Upper lobe of left lung (tissue), 6 donors: ENCODE results near the gene SLC8A3. TPM values are rescaled to one million over a fixed set of nuclear protein-coding genes. Genes with fewer than 3 reads are reported as not detected.

Experiments used
- ATAC-seq, 2 donors: fragments of 200-7000 bp; cut with Tn5 transposase; one replicate each; pipeline ENCODE4 v1.9.1; 2022; ENCODE audit warnings: mild to moderate bottlenecking in 2 of 2, moderate library complexity in 2 of 2; ENCODE audit not compliant: low FRiP score in 2 of 2
- DNase-seq, 2 donors: peaks; one replicate each; pipeline ENCODE4 v3.0.0-alpha.2; 2019 to 2020
- H3K27ac ChIP-seq, 4 donors: fragments of 200-600 bp; sonication (generic); one replicate each; pipeline ENCODE4 v1.5.1; 2016 to 2019
- H3K27me3 ChIP-seq, 4 donors: fragments of 200-600 bp; sonication (generic); one replicate each; pipeline ENCODE4 v1.5.1; 2017 to 2019
- H3K36me3 ChIP-seq, 4 donors: fragments of 200-600 bp; sonication (generic); one replicate each; pipeline ENCODE4 v1.5.1; 2016 to 2019
- H3K4me1 ChIP-seq, 4 donors: fragments of 200-600 bp; sonication (generic); one replicate each; pipeline ENCODE4 v1.5.1; 2018 to 2019
- H3K4me3 ChIP-seq, 4 donors: fragments of 200-600 bp; sonication (generic); one replicate each; pipeline ENCODE4 v1.5.1; 2017 to 2019; ENCODE audit warnings: mild to moderate bottlenecking in 2 of 4, moderate library complexity in 1 of 4
- H3K9me3 ChIP-seq, 4 donors: fragments of 200-600 bp; sonication (generic); one replicate each; pipeline ENCODE4 v1.5.1; 2018 to 2019
- CTCF ChIP-seq, 6 experiments: fragments of 450-650 bp in 4 of 6; fragments of 200-600 bp in 2 of 6; sonication (generic) in 2 of 6; IDR thresholded peaks; one replicate each; pipeline ENCODE4 v1.5.1; 2016 to 2019; ENCODE audit warnings: antibody characterized with exemption in 6 of 6
- EP300 ChIP-seq, 4 donors: sonication (generic); formaldehyde crosslinking; IDR thresholded peaks; one replicate each; pipeline ENCODE4 v1.5.1; 2017; ENCODE audit warnings: antibody characterized with exemption in 4 of 4, control low read depth in 2 of 4
- POLR2A ChIP-seq, 4 donors: fragments of 450-650 bp; IDR thresholded peaks; one replicate each; pipeline ENCODE4 v1.5.1; 2016 to 2017; ENCODE audit warnings: antibody characterized with exemption in 4 of 4, mild to moderate bottlenecking in 2 of 4
- POLR2AphosphoS5 ChIP-seq, 2 donors: sonication (generic); formaldehyde crosslinking; IDR thresholded peaks; one replicate each; pipeline ENCODE4 v1.5.1; 2017; ENCODE audit warnings: antibody characterized with exemption in 2 of 2
- WGBS, 2 donors: methylation state at CpG; one replicate each; pipeline ENCODE4 v1.1.5; 2017 to 2018; 5-methylcytosine and 5-hydroxymethylcytosine counted together
- total RNA-seq, 6 donors: library from RNA; depleted of rRNA in 4 of 6; stranded (reverse); fragments of >200 nt in 4 of 6; gene quantifications; one replicate each; pipeline versions ENCODE4 v1.1.0 to v1.2.1, GENCODE V29; 2016 to 2021
- donor health status: DM: no; HTN: no; CAD: no; lungs with moderate emphysema.
- donor health status: DM: no; HTN: yes; CAD: no; lungs with severe emphysema.

The SLC8A3 gene
- total RNA-seq, 6 donors from 2014 or later, result 0.49 to 1.4 (median 1.0) TPM

DNA sequence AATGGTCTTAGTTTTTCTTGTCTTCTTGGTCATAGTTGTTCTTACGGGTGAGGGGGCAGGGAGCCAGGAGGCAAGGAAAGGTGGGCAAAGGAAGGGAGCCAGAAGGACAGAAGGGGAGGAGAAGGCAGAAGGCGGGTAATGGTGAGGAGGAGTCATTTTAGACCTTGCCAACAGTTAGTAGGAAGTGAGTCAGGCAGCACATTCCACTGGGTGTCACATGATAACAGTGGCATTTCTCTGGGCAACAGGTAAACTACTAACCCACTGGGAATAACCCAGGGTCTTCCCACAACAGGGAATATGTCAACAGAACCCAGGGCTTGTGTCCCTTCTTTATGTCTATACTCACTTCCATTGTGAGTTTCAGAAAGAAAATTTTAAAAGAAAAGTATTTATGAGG lies 127.6 kb downstream of the SLC8A3 start:
- ATAC-seq (no peak), DNase-seq (no peak)
- H3K36me3 ChIP-seq, result no peaks in the 10 kb centered on the region
- no peak for TF ChIP-seq POLR2AphosphoS5 (IDR thresholded peaks at IDR 0.05)
- no peak for TF ChIP-seq CTCF (IDR thresholded peaks at IDR 0.05)
- TF ChIP-seq EP300 (IDR thresholded peaks at IDR 0.05), result no peak
- no peak for TF ChIP-seq POLR2A (IDR thresholded peaks at IDR 0.05)
- H3K4me1 ChIP-seq, result no peaks in the 10 kb centered on the region
- H3K27me3 ChIP-seq, result no peaks in the 10 kb centered on the region
- no peak overlapping the region for H3K27ac ChIP-seq
- 86 to 93% methylated on average over 2 of the region's 2 CpGs for WGBS, 2 donors
- no peaks in the 10 kb centered on the region for H3K9me3 ChIP-seq
- no peak overlapping the region for H3K4me3 ChIP-seq

GRCh38 chr14:70059545-70059944 lies 129.2 kb downstream of the SLC8A3 start:
- H3K27ac ChIP-seq, result no peak overlapping the region
- no peaks in the 10 kb centered on the region for H3K27me3 ChIP-seq
- DNase-seq (no peak), ATAC-seq (no peak)
- no peak overlapping the region for H3K4me3 ChIP-seq
- no peaks in the 10 kb centered on the region for H3K36me3 ChIP-seq
- 60 to 90% methylated on average over 2 of the region's 2 CpGs for WGBS, 2 donors
- H3K4me1 ChIP-seq, result no peaks in the 10 kb centered on the region
- TF ChIP-seq CTCF (IDR thresholded peaks at IDR 0.05) (no peak), EP300 (IDR thresholded peaks at IDR 0.05) (no peak), POLR2AphosphoS5 (IDR thresholded peaks at IDR 0.05) (no peak), POLR2A (IDR thresholded peaks at IDR 0.05) (no peak)
- no peaks in the 10 kb centered on the region for H3K9me3 ChIP-seq

- WGBS, 2 donors, result 81 to 83% methylated on average over 5 of the region's 5 CpGs
- H3K27me3 ChIP-seq, result no peaks in the 10 kb centered on the region
- no peak overlapping the region for H3K4me3 ChIP-seq
- no peaks in the 10 kb centered on the region for H3K4me1 ChIP-seq
- no peak for DNase-seq
- no peak for ATAC-seq
- no peak overlapping the region for H3K27ac ChIP-seq
- H3K36me3 ChIP-seq, result no peaks in the 10 kb centered on the region
- H3K9me3 ChIP-seq, result no peaks in the 10 kb centered on the region
- TF ChIP-seq POLR2A (IDR thresholded peaks at IDR 0.05) (no peak), EP300 (IDR thresholded peaks at IDR 0.05) (no peak), CTCF (IDR thresholded peaks at IDR 0.05) (no peak), POLR2AphosphoS5 (IDR thresholded peaks at IDR 0.05) (no peak)
Observed at GRCh38 chr14:70057519-70058136, 131.1 kb downstream of the SLC8A3 start.

DNA sequence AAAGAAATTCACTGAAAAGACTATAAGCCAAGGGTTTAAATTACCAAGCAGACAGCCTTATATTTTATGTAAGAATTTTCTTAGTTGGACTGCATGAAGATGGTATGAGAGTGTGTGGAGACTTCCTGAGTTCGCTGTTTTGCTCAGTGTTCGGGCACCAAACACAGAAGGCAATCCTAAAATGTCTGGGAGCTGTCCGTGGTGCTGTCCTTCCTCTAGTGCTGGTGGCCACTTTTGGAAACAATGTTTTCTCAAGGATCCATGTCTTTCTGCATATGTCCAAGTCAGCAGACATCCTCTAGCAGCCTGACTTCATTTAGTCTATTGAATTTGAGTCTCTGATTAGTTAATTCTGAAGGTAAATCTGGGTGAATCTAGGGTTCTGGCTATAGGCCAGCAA lies 135.8 kb downstream of the SLC8A3 start:
- no peak for TF ChIP-seq CTCF (IDR thresholded peaks at IDR 0.05)
- TF ChIP-seq POLR2AphosphoS5 (IDR thresholded peaks at IDR 0.05), result no peak
- no peak for ATAC-seq
- no peak for DNase-seq
- 63 to 69% methylated on average over 2 to 3 of the region's 3 CpGs for WGBS, 2 donors
- H3K4me1 ChIP-seq, result no peaks in the 10 kb centered on the region
- H3K36me3 ChIP-seq, result no peaks in the 10 kb centered on the region
- no peak overlapping the region for H3K27ac ChIP-seq
- H3K9me3 ChIP-seq, result no peaks in the 10 kb centered on the region
- no peak overlapping the region for H3K4me3 ChIP-seq
- H3K27me3 ChIP-seq, result no peaks in the 10 kb centered on the region

GRCh38 chr14:70050136-70050535 lies 138.6 kb downstream of the SLC8A3 start:
- no peaks in the 10 kb centered on the region for H3K9me3 ChIP-seq
- no peak for ATAC-seq
- H3K4me1 ChIP-seq, result no peaks in the 10 kb centered on the region
- H3K27me3 ChIP-seq, result no peaks in the 10 kb centered on the region
- DNase-seq, result no peak
- no peak overlapping the region for H3K4me3 ChIP-seq
- 56 to 74% methylated on average over 4 of the region's 4 CpGs for whole genome bisulfite sequencing, 2 donors
- no peak overlapping the region for H3K27ac ChIP-seq
- TF ChIP-seq POLR2A (IDR thresholded peaks at IDR 0.05) (no peak), CTCF (IDR thresholded peaks at IDR 0.05) (no peak), POLR2AphosphoS5 (IDR thresholded peaks at IDR 0.05) (no peak), EP300 (IDR thresholded peaks at IDR 0.05) (no peak)
- no peaks in the 10 kb centered on the region for H3K36me3 ChIP-seq
